Liver (tissue), 9 donors: Measurements from ENCODE around the gene MPHOSPH6. TPM values are rescaled to one million over a fixed set of nuclear protein-coding genes. Genes with fewer than 3 reads are reported as not detected.

Experiments used
- DNase-seq: peaks from one replicate; pipeline ENCODE4 v3.0.0-alpha.2; 2017; ENCODE audit warnings: low spot score
- H3K27ac ChIP-seq, 2 donors: one replicate each; pipeline ENCODE4 v1.7.0; 2013; ENCODE audit warnings: inconsistent platforms in 2 of 2, low read length in 2 of 2, control low read depth in 1 of 2, low read depth in 1 of 2, mild to moderate bottlenecking in 1 of 2
- H3K27me3 ChIP-seq, 4 donors: one replicate each; pipeline versions ENCODE4 v1.6.1 to v1.7.0; 2013; ENCODE audit warnings: low read length in 3 of 4, inconsistent platforms in 1 of 4, mild to moderate bottlenecking in 1 of 4, moderate library complexity in 1 of 4; ENCODE audit not compliant: control insufficient read depth in 4 of 4, insufficient read depth in 4 of 4
- H3K36me3 ChIP-seq, 4 donors: one replicate each; pipeline versions ENCODE4 v1.6.1 to v1.7.0; 2013; ENCODE audit warnings: low read length in 3 of 4, mild to moderate bottlenecking in 3 of 4, low read depth in 1 of 4, moderate library complexity in 1 of 4; ENCODE audit not compliant: control insufficient read depth in 4 of 4, insufficient read depth in 3 of 4
- H3K4me1 ChIP-seq, 4 donors: one replicate each; pipeline versions ENCODE4 v1.6.1 to v1.7.0; 2013; ENCODE audit warnings: low read length in 3 of 4, mild to moderate bottlenecking in 3 of 4, moderate library complexity in 1 of 4; ENCODE audit not compliant: control insufficient read depth in 4 of 4, insufficient read depth in 4 of 4
- H3K4me3 ChIP-seq, 3 donors: one replicate each; pipeline versions ENCODE4 v1.6.1 to v1.7.0; 2013; ENCODE audit warnings: low read length in 3 of 3, control low read depth in 1 of 3, low read depth in 1 of 3, mild to moderate bottlenecking in 1 of 3
- H3K9ac ChIP-seq, 2 donors: one replicate each; pipeline ENCODE4 v1.7.0; 2013; ENCODE audit warnings: low read length in 2 of 2, mild to moderate bottlenecking in 2 of 2, moderate library complexity in 2 of 2, control low read depth in 1 of 2, low read depth in 1 of 2
- H3K9me3 ChIP-seq, 4 donors: one replicate each; pipeline versions ENCODE4 v1.6.1 to v1.7.0; 2013; ENCODE audit warnings: low read length in 3 of 4; ENCODE audit not compliant: control insufficient read depth in 4 of 4
- EGR1 ChIP-seq, 2 donors: IDR thresholded peaks; 2 replicates each; pipeline ENCODE4 v1.6.1; 2016 to 2018; ENCODE audit warnings: antibody characterized with exemption in 2 of 2, low read depth in 2 of 2
- FOXA1 ChIP-seq: IDR thresholded peaks from 2 replicates; pipeline ENCODE4 v1.6.1; 2016; ENCODE audit warnings: antibody characterized with exemption
- FOXA2 ChIP-seq: IDR thresholded peaks from 2 replicates; pipeline ENCODE4 v1.6.1; 2016; ENCODE audit warnings: antibody characterized with exemption
- GABPA ChIP-seq, 2 donors: IDR thresholded peaks in 1 of 2; conservative IDR thresholded peaks in 1 of 2; 2 replicates each; pipeline ENCODE4 v1.6.1; 2016; ENCODE audit warnings: antibody characterized with exemption in 2 of 2, mild to moderate bottlenecking in 1 of 2, moderate library complexity in 1 of 2
- HNF4A ChIP-seq, 2 donors: conservative IDR thresholded peaks; 2 replicates each; pipeline ENCODE4 v1.6.1; 2016; ENCODE audit warnings: antibody characterized with exemption in 2 of 2, mild to moderate bottlenecking in 2 of 2
- HNF4G ChIP-seq: IDR thresholded peaks from 2 replicates; pipeline ENCODE4 v1.6.1; 2016; ENCODE audit warnings: antibody characterized with exemption
- JUND ChIP-seq, 2 donors: IDR thresholded peaks; 2 replicates each; pipeline ENCODE4 v1.6.1; 2016; ENCODE audit warnings: antibody characterized with exemption in 2 of 2
- NR2F2 ChIP-seq: IDR thresholded peaks from 2 replicates; pipeline ENCODE4 v1.6.1; 2016; ENCODE audit warnings: antibody characterized with exemption
- RAD21 ChIP-seq, 2 donors: IDR thresholded peaks; 2 replicates each; pipeline ENCODE4 v1.6.1; 2016; ENCODE audit warnings: antibody characterized with exemption in 2 of 2, mild to moderate bottlenecking in 2 of 2
- RXRA ChIP-seq, 2 donors: IDR thresholded peaks; 2 replicates each; pipeline ENCODE4 v1.6.1; 2017 to 2018; ENCODE audit warnings: antibody characterized with exemption in 2 of 2, mild to moderate bottlenecking in 1 of 2
- SP1 ChIP-seq: IDR thresholded peaks from 2 replicates; pipeline ENCODE4 v1.6.1; 2018; ENCODE audit warnings: antibody characterized with exemption, mild to moderate bottlenecking
- TAF1 ChIP-seq: conservative IDR thresholded peaks from 2 replicates; pipeline ENCODE4 v1.6.1; 2016; ENCODE audit warnings: antibody characterized with exemption, mild to moderate bottlenecking
- YY1 ChIP-seq: IDR thresholded peaks from 2 replicates; pipeline ENCODE4 v1.6.1; 2016; ENCODE audit warnings: antibody characterized with exemption, mild to moderate bottlenecking
- WGBS: extraction: QIAGEN DNeasy Blood & Tissue Kit; methylation state at CpG from one replicate; pipeline ENCODE4 v1.1.7; 2013; 5-methylcytosine and 5-hydroxymethylcytosine counted together
- polyA plus RNA-seq, 2 donors: library from polyadenylated mRNA; stranded (reverse) in 1 of 2; unstranded in 1 of 2; fragments of 200-250 nt in 1 of 2; fragments of >200 nt in 1 of 2; fragmentation: Nextera tagmentation in 1 of 2; extraction: Ambion mirVana in 1 of 2; gene quantifications; one replicate each; pipeline versions ENCODE4 v1.2.1 to v1.2.3, GENCODE V29; 2013 to 2015
- total RNA-seq, 2 donors: library from RNA; depleted of rRNA; stranded (reverse); fragments of >200 nt; gene quantifications; one replicate each; pipeline ENCODE4 v1.2.3, GENCODE V29; 2014
- TF ChIP-seq, protein P1 (sequence below): IDR thresholded peaks from 2 replicates; pipeline ENCODE4 v1.6.1; 2016; ENCODE audit warnings: antibody characterized with exemption
- TF ChIP-seq, protein P2 (sequence below): IDR thresholded peaks from 2 replicates; pipeline ENCODE4 v1.6.1; 2016; ENCODE audit warnings: antibody characterized with exemption
- TF ChIP-seq, protein P3 (sequence below): IDR thresholded peaks from 2 replicates; pipeline ENCODE4 v1.6.1; 2016; ENCODE audit warnings: antibody characterized with exemption, mild to moderate bottlenecking
- TF ChIP-seq, protein P4 (sequence below): fragments of 150-350 bp; IDR thresholded peaks from 2 replicates; pipeline ENCODE4 v1.5.1; 2017; ENCODE audit warnings: improper control_type of control experiment, low read depth, low read length; ENCODE audit not compliant: missing input control
- TF ChIP-seq, protein P5 (sequence below): IDR thresholded peaks from 2 replicates; pipeline ENCODE4 v1.6.1; 2016; ENCODE audit warnings: antibody characterized with exemption
- donor health status: healthy.
- donor health status: healthy.
- donor health status: healthy.
- donor health status: healthy.
- donor health status: healthy.

The MPHOSPH6 gene
- total and polyA plus RNA-seq, 4 donors = 7.3 to 15.1 (median 11.3) TPM

DNA sequence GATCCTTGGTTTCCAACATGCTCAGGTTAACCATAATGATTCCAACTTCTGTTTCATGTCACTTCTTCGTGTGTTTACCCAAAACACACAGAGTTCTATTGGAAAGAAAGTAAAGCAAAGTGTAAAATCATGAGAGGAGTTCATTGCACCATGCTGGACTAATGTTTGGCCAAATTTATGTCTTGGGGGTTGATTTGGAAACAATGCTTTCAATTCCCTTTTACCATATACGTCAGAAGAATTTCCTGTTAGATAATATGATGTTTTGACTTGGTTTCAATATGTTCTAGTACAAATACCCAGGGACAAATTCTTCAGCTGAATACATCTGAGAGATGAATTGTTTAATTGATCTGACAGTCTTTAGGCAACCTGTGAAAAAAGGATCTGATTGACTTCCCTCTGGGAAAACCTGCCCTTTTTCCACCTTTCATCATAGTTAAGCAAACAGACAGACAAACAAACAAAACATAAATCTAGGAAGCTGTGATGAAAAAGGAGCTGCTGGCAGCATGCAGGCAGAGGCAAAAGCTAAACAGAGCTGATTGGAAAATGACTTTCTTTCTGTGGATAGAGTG, 26.0 kb upstream of the MPHOSPH6 start:
- WGBS = 11% methylated on average over 2 of the region's 2 CpGs
- Histone ChIP-seq H3K27me3 (no peaks in the 10 kb centered on the region), H3K4me1 (peaks cover 0 to 19% (median 11%) of the 10 kb centered on the region in 4 donors), H3K9me3 (no peaks in the 10 kb centered on the region), H3K9ac (peak overlapping the region in 1 of 2 donors; percentile 8), H3K36me3 (no peaks in the 10 kb centered on the region), H3K4me3 (no peak overlapping the region), H3K27ac (peak overlapping the region; percentile 29 to 32)
- TF ChIP-seq, protein P1, sequence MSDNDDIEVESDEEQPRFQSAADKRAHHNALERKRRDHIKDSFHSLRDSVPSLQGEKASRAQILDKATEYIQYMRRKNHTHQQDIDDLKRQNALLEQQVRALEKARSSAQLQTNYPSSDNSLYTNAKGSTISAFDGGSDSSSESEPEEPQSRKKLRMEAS = peak; percentile 53
- TF ChIP-seq, protein P2, sequence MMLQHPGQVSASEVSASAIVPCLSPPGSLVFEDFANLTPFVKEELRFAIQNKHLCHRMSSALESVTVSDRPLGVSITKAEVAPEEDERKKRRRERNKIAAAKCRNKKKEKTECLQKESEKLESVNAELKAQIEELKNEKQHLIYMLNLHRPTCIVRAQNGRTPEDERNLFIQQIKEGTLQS = no peak
- TF ChIP-seq FOXA2 (no peak), HNF4A (conservative IDR thresholded peaks at IDR 0.05) (peak; percentile 32 to 39), EGR1 (IDR thresholded peaks at IDR 0.05; ENCODE audit: low read depth in 2 of 2) (no peak), RXRA (IDR thresholded peaks at IDR 0.05) (peak; percentile 58 to 64), NR2F2 (no peak), YY1 (peak; percentile 22), TAF1 (no peak), HNF4G (no peak), SP1 (peak; percentile 70), RAD21 (IDR thresholded peaks at IDR 0.05) (peak; percentile 16 to 25), JUND (IDR thresholded peaks at IDR 0.05) (peak; percentile 24 to 38)
- TF ChIP-seq, protein P3, sequence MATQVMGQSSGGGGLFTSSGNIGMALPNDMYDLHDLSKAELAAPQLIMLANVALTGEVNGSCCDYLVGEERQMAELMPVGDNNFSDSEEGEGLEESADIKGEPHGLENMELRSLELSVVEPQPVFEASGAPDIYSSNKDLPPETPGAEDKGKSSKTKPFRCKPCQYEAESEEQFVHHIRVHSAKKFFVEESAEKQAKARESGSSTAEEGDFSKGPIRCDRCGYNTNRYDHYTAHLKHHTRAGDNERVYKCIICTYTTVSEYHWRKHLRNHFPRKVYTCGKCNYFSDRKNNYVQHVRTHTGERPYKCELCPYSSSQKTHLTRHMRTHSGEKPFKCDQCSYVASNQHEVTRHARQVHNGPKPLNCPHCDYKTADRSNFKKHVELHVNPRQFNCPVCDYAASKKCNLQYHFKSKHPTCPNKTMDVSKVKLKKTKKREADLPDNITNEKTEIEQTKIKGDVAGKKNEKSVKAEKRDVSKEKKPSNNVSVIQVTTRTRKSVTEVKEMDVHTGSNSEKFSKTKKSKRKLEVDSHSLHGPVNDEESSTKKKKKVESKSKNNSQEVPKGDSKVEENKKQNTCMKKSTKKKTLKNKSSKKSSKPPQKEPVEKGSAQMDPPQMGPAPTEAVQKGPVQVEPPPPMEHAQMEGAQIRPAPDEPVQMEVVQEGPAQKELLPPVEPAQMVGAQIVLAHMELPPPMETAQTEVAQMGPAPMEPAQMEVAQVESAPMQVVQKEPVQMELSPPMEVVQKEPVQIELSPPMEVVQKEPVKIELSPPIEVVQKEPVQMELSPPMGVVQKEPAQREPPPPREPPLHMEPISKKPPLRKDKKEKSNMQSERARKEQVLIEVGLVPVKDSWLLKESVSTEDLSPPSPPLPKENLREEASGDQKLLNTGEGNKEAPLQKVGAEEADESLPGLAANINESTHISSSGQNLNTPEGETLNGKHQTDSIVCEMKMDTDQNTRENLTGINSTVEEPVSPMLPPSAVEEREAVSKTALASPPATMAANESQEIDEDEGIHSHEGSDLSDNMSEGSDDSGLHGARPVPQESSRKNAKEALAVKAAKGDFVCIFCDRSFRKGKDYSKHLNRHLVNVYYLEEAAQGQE = no peak
- TF ChIP-seq, protein P4, sequence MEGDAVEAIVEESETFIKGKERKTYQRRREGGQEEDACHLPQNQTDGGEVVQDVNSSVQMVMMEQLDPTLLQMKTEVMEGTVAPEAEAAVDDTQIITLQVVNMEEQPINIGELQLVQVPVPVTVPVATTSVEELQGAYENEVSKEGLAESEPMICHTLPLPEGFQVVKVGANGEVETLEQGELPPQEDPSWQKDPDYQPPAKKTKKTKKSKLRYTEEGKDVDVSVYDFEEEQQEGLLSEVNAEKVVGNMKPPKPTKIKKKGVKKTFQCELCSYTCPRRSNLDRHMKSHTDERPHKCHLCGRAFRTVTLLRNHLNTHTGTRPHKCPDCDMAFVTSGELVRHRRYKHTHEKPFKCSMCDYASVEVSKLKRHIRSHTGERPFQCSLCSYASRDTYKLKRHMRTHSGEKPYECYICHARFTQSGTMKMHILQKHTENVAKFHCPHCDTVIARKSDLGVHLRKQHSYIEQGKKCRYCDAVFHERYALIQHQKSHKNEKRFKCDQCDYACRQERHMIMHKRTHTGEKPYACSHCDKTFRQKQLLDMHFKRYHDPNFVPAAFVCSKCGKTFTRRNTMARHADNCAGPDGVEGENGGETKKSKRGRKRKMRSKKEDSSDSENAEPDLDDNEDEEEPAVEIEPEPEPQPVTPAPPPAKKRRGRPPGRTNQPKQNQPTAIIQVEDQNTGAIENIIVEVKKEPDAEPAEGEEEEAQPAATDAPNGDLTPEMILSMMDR = no peak
- TF ChIP-seq, protein P5, sequence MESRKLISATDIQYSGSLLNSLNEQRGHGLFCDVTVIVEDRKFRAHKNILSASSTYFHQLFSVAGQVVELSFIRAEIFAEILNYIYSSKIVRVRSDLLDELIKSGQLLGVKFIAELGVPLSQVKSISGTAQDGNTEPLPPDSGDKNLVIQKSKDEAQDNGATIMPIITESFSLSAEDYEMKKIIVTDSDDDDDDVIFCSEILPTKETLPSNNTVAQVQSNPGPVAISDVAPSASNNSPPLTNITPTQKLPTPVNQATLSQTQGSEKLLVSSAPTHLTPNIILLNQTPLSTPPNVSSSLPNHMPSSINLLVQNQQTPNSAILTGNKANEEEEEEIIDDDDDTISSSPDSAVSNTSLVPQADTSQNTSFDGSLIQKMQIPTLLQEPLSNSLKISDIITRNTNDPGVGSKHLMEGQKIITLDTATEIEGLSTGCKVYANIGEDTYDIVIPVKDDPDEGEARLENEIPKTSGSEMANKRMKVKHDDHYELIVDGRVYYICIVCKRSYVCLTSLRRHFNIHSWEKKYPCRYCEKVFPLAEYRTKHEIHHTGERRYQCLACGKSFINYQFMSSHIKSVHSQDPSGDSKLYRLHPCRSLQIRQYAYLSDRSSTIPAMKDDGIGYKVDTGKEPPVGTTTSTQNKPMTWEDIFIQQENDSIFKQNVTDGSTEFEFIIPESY = peak; percentile 17
- DNase-seq = no peak

DNA sequence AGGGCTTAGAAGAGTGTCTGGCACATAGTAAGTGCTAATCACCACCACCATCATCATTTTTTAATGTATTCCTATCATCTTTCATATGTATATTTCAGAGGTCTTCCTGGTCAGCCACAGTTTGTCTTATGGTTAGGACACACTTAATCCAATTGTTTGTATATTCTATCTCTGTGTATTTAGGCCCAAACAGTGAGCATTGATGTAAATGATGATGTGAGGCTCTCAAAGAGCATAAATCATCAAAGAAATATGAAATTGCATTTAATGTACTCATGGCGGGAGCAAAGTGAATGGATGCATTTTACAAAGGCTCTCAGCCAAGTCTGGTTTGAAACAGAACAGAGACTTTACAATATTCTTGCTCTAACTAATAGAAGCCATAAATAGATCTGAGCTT, 24.1 kb upstream of the MPHOSPH6 start:
- WGBS = 96% methylated on average over 1 of the region's 1 CpG
- H3K4me1 ChIP-seq = peaks cover 0 to 19% (median 11%) of the 10 kb centered on the region in 4 donors
- no peak overlapping the region for H3K4me3 ChIP-seq
- no peaks in the 10 kb centered on the region for H3K27me3 ChIP-seq
- no peak overlapping the region for H3K27ac ChIP-seq
- no peak overlapping the region for H3K9ac ChIP-seq
- H3K36me3 ChIP-seq = no peaks in the 10 kb centered on the region
- DNase-seq = no peak
- H3K9me3 ChIP-seq = no peaks in the 10 kb centered on the region
- TF ChIP-seq RXRA (IDR thresholded peaks at IDR 0.05) = no peak
- no peak for TF ChIP-seq EGR1 (IDR thresholded peaks at IDR 0.05; ENCODE audit: low read depth in 2 of 2)
- no peak for TF ChIP-seq GABPA (IDR thresholded peaks at IDR 0.05 in 1 of 2, conservative IDR thresholded peaks at IDR 0.05 in 1 of 2)
- no peak for TF ChIP-seq RAD21 (IDR thresholded peaks at IDR 0.05)
- TF ChIP-seq HNF4A (conservative IDR thresholded peaks at IDR 0.05) = no peak
- no peak for TF ChIP-seq TAF1
- TF ChIP-seq HNF4G = no peak
- no peak for TF ChIP-seq FOXA1
- TF ChIP-seq, protein P1 = no peak
- no peak for TF ChIP-seq SP1
- TF ChIP-seq, protein P2 = no peak
- TF ChIP-seq YY1 = no peak
